SH-SY5Y (cell line): Measurements from ENCODE around the gene HGD.

Experiments used
- GATA2 ChIP-seq: IDR thresholded peaks from 2 replicates; pipeline ENCODE4 v1.6.1; 2011; ENCODE audit warnings: mild to moderate bottlenecking, low read depth, low read length
- GATA3 ChIP-seq: IDR thresholded peaks from 2 replicates; pipeline ENCODE4 v1.6.1; 2011; ENCODE audit warnings: low read depth, mild to moderate bottlenecking, low read length, moderate library complexity

DNA sequence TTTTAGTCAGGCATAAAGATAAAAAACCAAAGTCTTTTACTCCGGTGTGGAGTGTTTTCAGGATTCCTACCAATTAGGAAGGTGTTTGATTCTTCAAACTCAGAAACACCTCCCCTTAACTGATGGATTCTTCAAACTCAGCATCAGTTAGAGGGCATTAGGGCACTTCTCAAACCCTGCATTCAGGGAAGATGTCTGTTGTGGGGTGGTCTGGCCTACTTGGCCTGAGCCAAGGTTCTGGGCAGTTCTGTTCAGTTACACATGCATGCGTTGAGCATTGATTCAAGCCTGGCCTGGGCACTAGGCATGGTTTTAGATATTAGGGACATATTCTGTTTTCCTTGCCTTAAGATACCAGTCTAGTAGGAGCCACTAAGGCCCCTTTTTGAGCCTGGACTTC lies 1.0 kb downstream of the HGD start:
- TF ChIP-seq GATA2 (no peak), GATA3 (no peak)
